ENCODE data around the gene C2orf80.

DNA sequence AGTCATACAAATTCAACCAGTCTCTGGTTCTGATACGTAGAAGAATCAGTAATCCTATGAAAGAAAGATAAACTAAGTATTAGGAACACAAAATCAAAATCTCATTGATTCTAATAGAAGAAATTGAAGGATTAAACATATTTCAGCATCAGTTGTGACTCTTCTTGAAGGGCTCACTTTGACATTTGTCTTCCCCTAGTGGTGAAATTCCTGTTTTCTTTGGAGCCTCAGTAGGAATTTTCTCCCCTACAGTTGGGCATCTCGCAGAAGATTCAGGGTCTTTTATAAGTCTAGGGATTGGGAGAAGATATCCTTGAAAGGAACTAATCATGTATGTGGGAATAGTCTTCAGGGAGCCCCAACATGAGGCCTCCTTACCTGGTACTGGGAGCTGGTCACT lies 41.0 kb downstream of the C2orf80 start:
- TF ChIP-seq, protein P1, sequence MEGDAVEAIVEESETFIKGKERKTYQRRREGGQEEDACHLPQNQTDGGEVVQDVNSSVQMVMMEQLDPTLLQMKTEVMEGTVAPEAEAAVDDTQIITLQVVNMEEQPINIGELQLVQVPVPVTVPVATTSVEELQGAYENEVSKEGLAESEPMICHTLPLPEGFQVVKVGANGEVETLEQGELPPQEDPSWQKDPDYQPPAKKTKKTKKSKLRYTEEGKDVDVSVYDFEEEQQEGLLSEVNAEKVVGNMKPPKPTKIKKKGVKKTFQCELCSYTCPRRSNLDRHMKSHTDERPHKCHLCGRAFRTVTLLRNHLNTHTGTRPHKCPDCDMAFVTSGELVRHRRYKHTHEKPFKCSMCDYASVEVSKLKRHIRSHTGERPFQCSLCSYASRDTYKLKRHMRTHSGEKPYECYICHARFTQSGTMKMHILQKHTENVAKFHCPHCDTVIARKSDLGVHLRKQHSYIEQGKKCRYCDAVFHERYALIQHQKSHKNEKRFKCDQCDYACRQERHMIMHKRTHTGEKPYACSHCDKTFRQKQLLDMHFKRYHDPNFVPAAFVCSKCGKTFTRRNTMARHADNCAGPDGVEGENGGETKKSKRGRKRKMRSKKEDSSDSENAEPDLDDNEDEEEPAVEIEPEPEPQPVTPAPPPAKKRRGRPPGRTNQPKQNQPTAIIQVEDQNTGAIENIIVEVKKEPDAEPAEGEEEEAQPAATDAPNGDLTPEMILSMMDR (conservative IDR thresholded peaks at IDR 0.05; ENCODE audit: low read length): no peak
- TF ChIP-seq EZH2phosphoT487 (IDR thresholded peaks at IDR 0.05; ENCODE audit: borderline replicate concordance, low read depth, low read length): no peak
